A673 (cell line): ENCODE results near the gene DLG2. TPM values are rescaled to one million over a fixed set of nuclear protein-coding genes. Genes with fewer than 3 reads are reported as not detected.

Experiments
- BruUV-seq: library from RNA; stranded (reverse); fragments of 400-500 nt; replicated peaks from 2 replicates; lab custom pipeline; 2021; lab: Mats Ljungman, UMichigan
- CTCF ChIA-PET: fragments of 300-600 bp; sonication (Branson Sonifier 250); formaldehyde crosslinking; loops from one replicate; lab custom pipeline; 2022; ENCODE audit warnings: antibody characterized with exemption; lab: Charles Lee
- POLR2A ChIA-PET: fragments of 300-600 bp; sonication (Branson Sonifier 250); formaldehyde crosslinking; loops from one replicate; lab custom pipeline; 2022; ENCODE audit warnings: antibody characterized with exemption; ENCODE audit not compliant: low non-redundant PET; lab: Charles Lee
- DNase-seq: peaks from one replicate; pipeline ENCODE4 v3.0.0-alpha.2; 2015; ENCODE audit warnings: low spot score
- H3K27ac ChIP-seq: fragments of 200-600 bp; sonication (generic); 2 replicates; pipeline ENCODE4 v1.5.1; 2016; ENCODE audit warnings: mixed run types, low read depth, mild to moderate bottlenecking, mixed read lengths, antibody characterized with exemption, low read length; ENCODE audit not compliant: poor library complexity, severe bottlenecking
- H3K27me3 ChIP-seq: fragments of 200-600 bp; sonication (generic); replicated peaks from 2 replicates; pipeline ENCODE4 v1.6.1; 2017; ENCODE audit warnings: mixed run types, low read depth, mild to moderate bottlenecking, mixed read lengths, antibody characterized with exemption, low read length; ENCODE audit not compliant: insufficient read depth, poor library complexity
- H3K36me3 ChIP-seq: fragments of 200-600 bp; sonication (generic); 2 replicates; pipeline ENCODE4 v1.6.1; 2016; ENCODE audit warnings: mixed run types, mild to moderate bottlenecking, mixed read lengths, antibody characterized with exemption, low read length; ENCODE audit not compliant: insufficient read depth, poor library complexity, severe bottlenecking
- H3K4me1 ChIP-seq: fragments of 200-600 bp; sonication (generic); 2 replicates; pipeline ENCODE4 v1.6.1; 2017; ENCODE audit warnings: mixed run types, mild to moderate bottlenecking, mixed read lengths, antibody characterized with exemption, low read length; ENCODE audit not compliant: insufficient read depth, poor library complexity, severe bottlenecking
- H3K4me3 ChIP-seq: fragments of 200-600 bp; sonication (generic); 2 replicates; pipeline ENCODE4 v1.5.1; 2016; ENCODE audit warnings: low read depth, mixed run types, mild to moderate bottlenecking, mixed read lengths, low read length; ENCODE audit not compliant: poor library complexity, severe bottlenecking
- H3K9me3 ChIP-seq: fragments of 200-600 bp; sonication (generic); 2 replicates; pipeline ENCODE4 v1.6.1; 2016; ENCODE audit warnings: mixed run types, low read depth, mild to moderate bottlenecking, mixed read lengths, antibody characterized with exemption, low read length; ENCODE audit not compliant: poor library complexity, severe bottlenecking
- CTCF ChIP-seq: fragments of 300-800, 200-600 bp; sonication (generic); conservative IDR thresholded peaks from 2 replicates; pipeline ENCODE4 v1.5.1; 2017; ENCODE audit warnings: low read depth, mild to moderate bottlenecking, antibody characterized with exemption, low read length, moderate library complexity, mixed read lengths
- EZH2 ChIP-seq: fragments of 200-600 bp; sonication (generic); IDR thresholded peaks from 2 replicates; pipeline ENCODE4 v1.6.1; 2017; ENCODE audit warnings: borderline replicate concordance, low read depth, mild to moderate bottlenecking, mixed read lengths, antibody characterized with exemption, low read length; ENCODE audit not compliant: poor library complexity, severe bottlenecking
- intact Hi-C: fragments of 100-400 bp; cut with micrococcal nuclease; formaldehyde crosslinking; loops from one replicate; pipeline ENCODE4 v1.10.0; 2022; ENCODE audit not compliant: unreplicated experiment
- total RNA-seq: library from RNA; stranded (reverse); gene quantifications from 2 replicates; pipeline ENCODE4 v1.2.3, GENCODE V29; 2021

Gene DLG2
- total RNA-seq, 1 experiment from 2014 or later = 277 TPM

GRCh38 chr11:83538286-83538685 lies 2088.9 kb downstream of the DLG2 start:
- no peak overlapping the region for H3K27ac ChIP-seq
- ChIA-PET POLR2A (no interaction called here), CTCF (no interaction called here)
- no TSS peak for BruUV-seq
- DNase-seq = no peak
- peaks cover 19% of the 10 kb centered on the region for H3K4me1 ChIP-seq
- peaks cover 52% of the 10 kb centered on the region for H3K36me3 ChIP-seq
- intact Hi-C loops = no loop called here
- no peak for TF ChIP-seq EZH2
- H3K27me3 ChIP-seq = no peaks in the 10 kb centered on the region
- no peaks in the 10 kb centered on the region for H3K9me3 ChIP-seq
- no peak overlapping the region for H3K4me3 ChIP-seq

- TF ChIP-seq CTCF (no peak), EZH2 (no peak)
- no TSS peak for BruUV-seq
- Histone ChIP-seq H3K27ac (no peak overlapping the region), H3K27me3 (no peaks in the 10 kb centered on the region), H3K4me3 (no peak overlapping the region), H3K36me3 (peaks cover 55% of the 10 kb centered on the region), H3K4me1 (peaks cover 18% of the 10 kb centered on the region), H3K9me3 (no peaks in the 10 kb centered on the region)
- no peak for DNase-seq
- intact Hi-C loops = no loop called here
- ChIA-PET POLR2A (no interaction called here), CTCF (no interaction called here)
Measured at GRCh38 chr11:83537131-83537610, 2090.0 kb downstream of the DLG2 start.

GRCh38 chr11:83533166-83533565 lies 2094.0 kb downstream of the DLG2 start:
- Histone ChIP-seq H3K4me1 (peaks cover 21% of the 10 kb centered on the region), H3K27ac (peak overlapping the region; percentile 18), H3K9me3 (no peaks in the 10 kb centered on the region), H3K27me3 (no peaks in the 10 kb centered on the region), H3K4me3 (no peak overlapping the region), H3K36me3 (peaks cover 41% of the 10 kb centered on the region)
- BruUV-seq = no TSS peak
- CTCF ChIA-PET = no interaction called here
- intact Hi-C loops = no loop called here
- DNase-seq = no peak
- POLR2A ChIA-PET = interaction anchor here (0.6 kb wide), 3 partner anchors 30 to 296 kb away, joined by 3 to 7 read pairs (median 4); no protein-coding TSS in a partner anchor
- TF ChIP-seq CTCF (no peak), EZH2 (no peak)

GRCh38 chr11:83528877-83529276 lies 2098.3 kb downstream of the DLG2 start:
- no TSS peak for BruUV-seq
- Histone ChIP-seq H3K4me1 (peaks cover 57% of the 10 kb centered on the region), H3K9me3 (no peaks in the 10 kb centered on the region), H3K4me3 (no peak overlapping the region), H3K36me3 (peaks cover 38% of the 10 kb centered on the region), H3K27me3 (no peaks in the 10 kb centered on the region), H3K27ac (no peak overlapping the region)
- ChIA-PET CTCF (interaction anchor here (0.6 kb wide), 1 partner anchor 189 kb away, joined by 3 read pairs; no protein-coding TSS in a partner anchor), POLR2A (no interaction called here)
- DNase-seq = no peak
- TF ChIP-seq EZH2 (no peak), CTCF (no peak)
- intact Hi-C loops = no loop called here
